HepG2 (cell line): ENCODE data around the gene TMEM107. TPM values are rescaled to one million over a fixed set of nuclear protein-coding genes. Genes with fewer than 3 reads are reported as not detected.

Source experiments
- CCAR2 ChIP-seq: fragments of 200-400 bp; formaldehyde crosslinking; optimal IDR thresholded peaks from 2 replicates; pipeline ENCODE3; 2018; ENCODE audit warnings: low read depth, mild to moderate bottlenecking, low read length, moderate library complexity
- FIP1L1 ChIP-seq: fragments of 200-400 bp; formaldehyde crosslinking; IDR thresholded peaks from 2 replicates; pipeline ENCODE4 v1.6.1; 2018; ENCODE audit warnings: low read depth, mild to moderate bottlenecking, low read length, moderate library complexity, borderline replicate concordance; ENCODE audit not compliant: insufficient read depth
- FOXA1 ChIP-seq, 2 experiments: fragments of 450-650 bp in 1 of 2; sonication (generic) in 1 of 2; formaldehyde crosslinking in 1 of 2; IDR thresholded peaks; 2 replicates each; pipeline versions ENCODE4 v1.4.0 to v1.6.1; 2016 to 2020; ENCODE audit warnings: missing genetic modification reagents in 1 of 2
- HOXA7 ChIP-seq: sonication (generic); formaldehyde crosslinking; IDR thresholded peaks from 2 replicates; pipeline ENCODE4 v1.8.1; 2022; ENCODE audit warnings: mild to moderate bottlenecking, missing genetic modification reagents, moderate library complexity
- KLF12 ChIP-seq: sonication (generic); formaldehyde crosslinking; IDR thresholded peaks from 2 replicates; pipeline ENCODE4 v1.4.0; 2020; ENCODE audit warnings: missing genetic modification reagents, borderline replicate concordance
- NR2C2 ChIP-seq: sonication (generic); formaldehyde crosslinking; IDR thresholded peaks from 2 replicates; pipeline ENCODE4 v1.4.0; 2020; ENCODE audit warnings: missing genetic modification reagents, mild to moderate bottlenecking, moderate library complexity, borderline replicate concordance
- PREB ChIP-seq: sonication (generic); formaldehyde crosslinking; IDR thresholded peaks from 2 replicates; pipeline ENCODE4 v1.4.0; 2020; ENCODE audit warnings: missing genetic modification reagents
- RELA ChIP-seq: sonication (generic); formaldehyde crosslinking; IDR thresholded peaks from 2 replicates; pipeline ENCODE4 v1.4.0; 2020; ENCODE audit warnings: missing genetic modification reagents
- U2AF2 ChIP-seq: fragments of 200-400 bp; formaldehyde crosslinking; IDR thresholded peaks from 2 replicates; pipeline ENCODE4 v1.6.1; 2017; ENCODE audit warnings: low read depth, mild to moderate bottlenecking, low read length
- ZNF318 ChIP-seq: sonication (generic); formaldehyde crosslinking; IDR thresholded peaks from 2 replicates; pipeline ENCODE4 v1.4.0; 2020; ENCODE audit warnings: mild to moderate bottlenecking, missing genetic modification reagents
- ZNF770 ChIP-seq: sonication (generic); formaldehyde crosslinking; IDR thresholded peaks from 2 replicates; pipeline ENCODE4 v1.5.0; 2020; ENCODE audit warnings: mild to moderate bottlenecking, missing genetic modification reagents
- ZNF788 ChIP-seq: sonication (generic); formaldehyde crosslinking; IDR thresholded peaks from 2 replicates; pipeline ENCODE4 v1.5.0; 2020; ENCODE audit warnings: mild to moderate bottlenecking, missing genetic modification reagents, borderline replicate concordance
- polyA plus RNA-seq, 8 experiments: library from polyadenylated mRNA; depleted of rRNA in 3 of 8; stranded (reverse) in 7 of 8; unstranded in 1 of 8; fragments of >200 nt; fragmentation: Illumina TruSeq in 4 of 8; extraction: Trizol in 4 of 8; gene quantifications; 2 replicates each; pipeline versions ENCODE4 v1.2.1 to v1.2.3, GENCODE V29; 2011 to 2016; ENCODE audit warnings: low read depth in 4 of 8, missing spikeins in 1 of 8, mixed read lengths in 1 of 8; ENCODE audit not compliant: insufficient read depth in 1 of 8
- total RNA-seq, 5 experiments: library from RNA; depleted of rRNA; stranded (reverse); fragments of >200 nt; fragmentation: Illumina TruSeq; extraction: Trizol; gene quantifications; 2 replicates each; pipeline ENCODE4 v1.2.3, GENCODE V29; 2016; ENCODE audit warnings: low read depth in 1 of 5
- TF ChIP-seq, protein P1 (sequence below): IDR thresholded peaks from 2 replicates; pipeline ENCODE4 v1.6.1; 2016; ENCODE audit warnings: low read depth, borderline replicate concordance

The TMEM107 gene
- total and polyA plus RNA-seq, 2 of the 13 experiments (the other 11 are each of a cell fraction or from before 2014, with no cell fraction given) = 7.2 to 15.3 TPM

DNA sequence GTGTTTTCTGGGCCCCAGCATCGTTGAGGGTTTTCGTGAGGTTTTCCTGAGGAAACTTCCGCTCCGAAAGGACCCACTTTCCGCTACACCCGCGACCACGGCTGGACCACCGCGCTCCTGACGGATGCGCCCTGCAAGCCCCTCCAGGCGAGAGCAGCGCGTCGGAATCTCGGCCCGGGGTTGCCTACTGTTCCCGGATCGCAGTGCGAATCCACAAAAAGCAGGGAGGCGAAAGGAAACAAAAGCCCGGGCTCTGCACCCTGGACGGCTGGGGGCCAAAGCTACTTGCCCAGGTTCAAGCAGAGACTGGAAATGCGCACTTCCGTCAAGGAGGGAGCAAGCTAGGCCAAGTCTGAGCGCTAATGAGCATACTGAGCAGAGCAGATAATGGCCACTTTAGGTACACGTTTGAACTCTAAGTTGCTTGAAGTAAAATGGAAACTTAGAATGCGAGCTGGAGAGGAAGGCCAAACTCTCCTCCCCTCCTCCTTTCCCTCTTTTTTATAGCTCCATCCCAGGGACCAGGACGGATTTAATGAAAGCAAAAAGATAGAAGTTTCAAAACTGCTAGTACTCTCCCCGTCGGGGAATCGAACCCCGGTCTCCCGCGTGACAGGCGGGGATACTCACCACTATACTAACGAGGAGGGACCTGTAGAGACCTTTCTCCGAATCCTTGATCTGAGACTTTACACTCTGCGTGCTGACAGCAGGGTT lies 45.6 kb upstream of the TMEM107 start (continued):
- TF ChIP-seq ZNF318 = no peak
- 0 out of 2 replicates have a peak, but pooled peaks have one; percentile 6 for TF ChIP-seq ZNF788 (CRISPR knock-in tag)
- no peak for TF ChIP-seq FOXA1 (IDR thresholded peaks at IDR 0.05)
- TF ChIP-seq FOXA1 (CRISPR knock-in tag; IDR thresholded peaks at IDR 0.05) = no peak
- TF ChIP-seq, protein P1, sequence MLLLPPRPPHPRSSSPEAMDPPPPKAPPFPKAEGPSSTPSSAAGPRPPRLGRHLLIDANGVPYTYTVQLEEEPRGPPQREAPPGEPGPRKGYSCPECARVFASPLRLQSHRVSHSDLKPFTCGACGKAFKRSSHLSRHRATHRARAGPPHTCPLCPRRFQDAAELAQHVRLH (CRISPR knock-in tag) = no peak
- TF ChIP-seq CCAR2 = no peak
- no peak; the same call in 1 of the 2 replicates for TF ChIP-seq NR2C2 (CRISPR knock-in tag)
- no peak for TF ChIP-seq RELA (CRISPR knock-in tag)
- no peak for TF ChIP-seq PREB (CRISPR knock-in tag)
- peak; percentile 63; the same call in 1 of the 2 replicates for TF ChIP-seq KLF12
- TF ChIP-seq HOXA7 (CRISPR knock-in tag) = no peak
- TF ChIP-seq FIP1L1 = no peak
- no peak for TF ChIP-seq U2AF2
- no peak for TF ChIP-seq ZNF770 (CRISPR knock-in tag)
